Calu3 (cell line): ENCODE measurements around the gene PCIF1. TPM values are rescaled to one million over a fixed set of nuclear protein-coding genes. Genes with fewer than 3 reads are reported as not detected.
"Not testable (repeated sequence)": the region's sequence is repeated elsewhere in the genome, so short reads cannot be mapped to it uniquely, and the experiment has no call there.

Experiments used
- BruUV-seq: library from RNA; stranded (reverse); fragments of 400-500 nt; replicated peaks from 2 replicates; lab custom pipeline; 2021; lab: Mats Ljungman, UMichigan
- CTCF ChIA-PET: fragments of 300-600 bp; sonication (Branson Sonifier 250); formaldehyde crosslinking; loops from one replicate; lab custom pipeline; 2022; ENCODE audit warnings: antibody characterized with exemption; lab: Charles Lee
- DNase-seq: peaks from one replicate; pipeline ENCODE4 v3.0.0; 2022
- H3K27ac Mint-ChIP-seq: one replicate; pipeline ENCODE4 v1.8.0; 2022; ENCODE audit warnings: mixed read lengths; ENCODE audit not compliant: unreplicated experiment
- H3K27me3 Mint-ChIP-seq: one replicate; pipeline ENCODE4 v1.8.0; 2022; ENCODE audit warnings: mixed read lengths; ENCODE audit not compliant: unreplicated experiment
- H3K36me3 Mint-ChIP-seq: one replicate; pipeline ENCODE4 v1.8.0; 2022; ENCODE audit warnings: mild to moderate bottlenecking, moderate library complexity, mixed read lengths; ENCODE audit not compliant: insufficient read depth, unreplicated experiment
- H3K4me1 Mint-ChIP-seq: one replicate; pipeline ENCODE4 v1.8.0; 2022; ENCODE audit warnings: mild to moderate bottlenecking, low read depth, mixed read lengths; ENCODE audit not compliant: unreplicated experiment
- H3K4me3 Mint-ChIP-seq: one replicate; pipeline ENCODE4 v1.8.0; 2022; ENCODE audit warnings: mild to moderate bottlenecking, low read depth, moderate library complexity, mixed read lengths; ENCODE audit not compliant: unreplicated experiment
- H3K9me3 Mint-ChIP-seq: one replicate; pipeline ENCODE4 v1.8.0; 2022; ENCODE audit warnings: low read depth, mixed read lengths; ENCODE audit not compliant: unreplicated experiment
- CTCF ChIP-seq: fragments of 200-600 bp; IDR thresholded peaks from one replicate; pipeline ENCODE4 v1.8.0; 2022; ENCODE audit warnings: antibody characterized with exemption; ENCODE audit not compliant: unreplicated experiment
- intact Hi-C: fragments of 100-400 bp; cut with micrococcal nuclease; formaldehyde crosslinking; loops from one replicate; pipeline ENCODE4 v1.10.0; 2022; ENCODE audit not compliant: unreplicated experiment
- total RNA-seq: library from RNA; stranded (reverse); gene quantifications from 2 replicates; pipeline ENCODE4 v1.2.3, GENCODE V29; 2022

The PCIF1 gene
- total RNA-seq, 1 experiment from 2014 or later, result 39.8 TPM

- Mint-ChIP-seq H3K36me3 (peaks cover 75% of the 10 kb centered on the region), H3K9me3 (no peaks in the 10 kb centered on the region), H3K27me3 (no peaks in the 10 kb centered on the region), H3K27ac (no peak overlapping the region), H3K4me1 (no peaks in the 10 kb centered on the region), H3K4me3 (no peak overlapping the region)
- no peak for TF ChIP-seq CTCF
- no peak for DNase-seq
- intact Hi-C loops, result no loop called here
- no TSS peak for BruUV-seq
- CTCF ChIA-PET, result no interaction called here
Measured at GRCh38 chr20:45950330-45950646, 15.8 kb downstream of the PCIF1 start.

DNA sequence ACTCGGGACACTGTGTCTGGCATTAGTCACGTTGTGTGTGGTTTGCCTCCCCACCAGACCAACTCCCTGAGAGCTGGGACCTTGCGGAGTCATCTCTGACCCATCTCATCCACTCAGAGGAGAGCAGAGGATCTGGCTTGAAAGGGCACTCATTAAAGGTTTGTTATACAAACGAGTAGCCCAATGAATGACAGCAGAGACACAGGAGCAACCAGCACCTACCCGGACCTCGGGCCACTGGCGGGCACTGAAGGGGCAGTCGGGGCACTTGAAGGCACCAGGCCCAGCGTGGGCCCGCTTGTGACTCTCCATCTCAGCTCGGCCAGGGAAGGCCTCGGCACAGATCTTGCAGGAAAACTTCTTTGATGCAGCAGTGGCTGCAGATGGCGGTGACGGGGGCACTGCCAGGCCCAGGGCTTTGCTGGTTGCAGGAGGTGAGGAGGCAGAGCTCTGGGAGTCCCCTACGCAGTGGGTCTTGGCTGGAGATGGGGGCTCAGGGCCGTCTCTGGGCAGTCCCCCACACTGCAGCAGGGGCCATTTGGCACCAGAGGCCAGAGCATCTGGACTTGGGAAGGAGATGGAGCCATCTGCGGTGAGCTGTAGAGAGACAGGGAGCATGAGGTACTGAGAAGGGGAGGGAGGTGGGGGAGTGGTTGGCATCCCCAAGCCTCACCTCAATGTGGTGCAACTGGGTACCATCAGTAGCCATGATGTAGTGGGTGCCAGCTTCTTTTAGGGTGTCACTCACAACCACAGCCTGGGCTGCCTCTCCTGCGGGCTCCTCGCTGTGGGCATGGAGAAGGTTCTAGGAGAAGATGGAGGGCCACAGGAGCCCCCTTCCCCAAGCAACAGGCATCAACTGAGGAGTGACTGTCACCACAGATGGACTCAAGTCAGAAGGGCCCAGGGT, 17.7 kb downstream of the PCIF1 start:
- Mint-ChIP-seq H3K4me1 (no peaks in the 10 kb centered on the region), H3K36me3 (peaks cover 74% of the 10 kb centered on the region), H3K9me3 (no peaks in the 10 kb centered on the region), H3K27me3 (no peaks in the 10 kb centered on the region), H3K4me3 (no peak overlapping the region), H3K27ac (no peak overlapping the region)
- DNase-seq, result no peak
- BruUV-seq, result no TSS peak
- TF ChIP-seq CTCF, result no peak
- CTCF ChIA-PET, result no interaction called here
- intact Hi-C loops, result no loop called here

GRCh38 chr20:45952861-45953260, 18.4 kb downstream of the PCIF1 start:
- H3K27ac Mint-ChIP-seq, result no peak overlapping the region
- BruUV-seq, result no TSS peak
- H3K4me1 Mint-ChIP-seq, result no peaks in the 10 kb centered on the region
- H3K4me3 Mint-ChIP-seq, result no peak overlapping the region
- no peaks in the 10 kb centered on the region for H3K9me3 Mint-ChIP-seq
- CTCF ChIA-PET, result no interaction called here
- no peak for DNase-seq
- no peak for TF ChIP-seq CTCF
- peaks cover 72% of the 10 kb centered on the region for H3K36me3 Mint-ChIP-seq
- intact Hi-C loops, result no loop called here
- no peaks in the 10 kb centered on the region for H3K27me3 Mint-ChIP-seq

DNA sequence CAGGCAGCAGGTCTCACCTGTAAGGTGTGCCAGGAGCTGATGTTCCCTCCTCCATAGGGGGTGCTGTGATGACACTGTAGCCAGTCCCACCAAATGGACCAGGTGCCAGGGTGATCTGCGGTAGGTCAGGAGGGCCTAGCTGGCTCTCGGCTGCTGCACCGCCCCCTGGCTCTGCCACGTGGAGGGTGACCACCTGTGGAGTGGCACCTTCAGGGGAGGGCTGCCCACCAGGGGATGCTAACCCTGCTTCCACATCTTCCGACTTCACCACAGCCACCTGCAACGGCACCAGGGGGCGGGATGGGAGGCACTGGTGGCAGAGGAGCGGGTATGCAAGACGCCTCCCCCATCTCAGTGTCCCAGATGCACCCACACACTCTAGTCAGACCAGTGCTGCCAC, 19.2 kb downstream of the PCIF1 start:
- no peak for TF ChIP-seq CTCF
- no TSS peak for BruUV-seq
- no peaks in the 10 kb centered on the region for H3K4me1 Mint-ChIP-seq
- intact Hi-C loops, result no loop called here
- H3K36me3 Mint-ChIP-seq, result peaks cover 65% of the 10 kb centered on the region
- no peaks in the 10 kb centered on the region for H3K9me3 Mint-ChIP-seq
- CTCF ChIA-PET, result interaction anchor here (0.6 kb wide), 1 partner anchor 173 kb away, joined by 9 read pairs; no protein-coding TSS in a partner anchor
- no peak overlapping the region for H3K4me3 Mint-ChIP-seq
- DNase-seq, result no peak
- H3K27ac Mint-ChIP-seq, result no peak overlapping the region
- H3K27me3 Mint-ChIP-seq, result no peaks in the 10 kb centered on the region

DNA sequence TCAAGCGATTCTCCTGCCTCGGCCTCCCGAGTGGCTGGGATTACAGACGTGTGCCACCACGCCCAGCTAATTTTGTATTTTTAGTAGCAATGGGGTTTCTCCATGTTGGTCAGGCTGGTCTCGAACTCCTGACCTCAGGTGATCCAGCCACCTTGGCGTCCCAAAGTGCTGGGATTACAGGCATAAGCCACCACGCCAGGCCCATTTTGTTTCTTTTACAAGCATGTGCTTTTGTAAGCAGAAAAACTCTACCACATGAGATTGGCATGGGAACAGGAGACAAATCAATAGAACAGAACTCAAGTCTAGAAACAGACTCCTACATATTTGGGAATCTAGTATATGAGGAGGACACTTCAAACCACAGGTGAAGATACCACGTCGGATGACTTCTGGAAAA, 21.8 kb downstream of the PCIF1 start:
- H3K36me3 Mint-ChIP-seq, result peaks cover 45% of the 10 kb centered on the region
- BruUV-seq, H3K27ac Mint-ChIP-seq, H3K27me3 Mint-ChIP-seq, H3K4me3 Mint-ChIP-seq, intact Hi-C loops, DNase-seq, H3K4me1 Mint-ChIP-seq, H3K9me3 Mint-ChIP-seq, CTCF ChIA-PET: not testable (repeated sequence)
